Body of pancreas (tissue), 4 donors: ENCODE results near the gene LAMB3.

Experiments
- POLR2A ChIP-seq, 3 donors: fragments of 450-650 bp; IDR thresholded peaks; one replicate each; pipeline ENCODE4 v1.6.1; 2016; ENCODE audit warnings: antibody characterized with exemption in 3 of 3, mild to moderate bottlenecking in 2 of 3
- TF ChIP-seq, protein P1 (sequence below), 7 experiments: fragments of 450-650 bp in 4 of 7; fragments of 200-600 bp in 3 of 7; sonication (generic) in 3 of 7; IDR thresholded peaks; one replicate each; pipeline ENCODE4 v1.5.1; 2016 to 2019; ENCODE audit warnings: antibody characterized with exemption in 7 of 7

- TF ChIP-seq, protein P1, sequence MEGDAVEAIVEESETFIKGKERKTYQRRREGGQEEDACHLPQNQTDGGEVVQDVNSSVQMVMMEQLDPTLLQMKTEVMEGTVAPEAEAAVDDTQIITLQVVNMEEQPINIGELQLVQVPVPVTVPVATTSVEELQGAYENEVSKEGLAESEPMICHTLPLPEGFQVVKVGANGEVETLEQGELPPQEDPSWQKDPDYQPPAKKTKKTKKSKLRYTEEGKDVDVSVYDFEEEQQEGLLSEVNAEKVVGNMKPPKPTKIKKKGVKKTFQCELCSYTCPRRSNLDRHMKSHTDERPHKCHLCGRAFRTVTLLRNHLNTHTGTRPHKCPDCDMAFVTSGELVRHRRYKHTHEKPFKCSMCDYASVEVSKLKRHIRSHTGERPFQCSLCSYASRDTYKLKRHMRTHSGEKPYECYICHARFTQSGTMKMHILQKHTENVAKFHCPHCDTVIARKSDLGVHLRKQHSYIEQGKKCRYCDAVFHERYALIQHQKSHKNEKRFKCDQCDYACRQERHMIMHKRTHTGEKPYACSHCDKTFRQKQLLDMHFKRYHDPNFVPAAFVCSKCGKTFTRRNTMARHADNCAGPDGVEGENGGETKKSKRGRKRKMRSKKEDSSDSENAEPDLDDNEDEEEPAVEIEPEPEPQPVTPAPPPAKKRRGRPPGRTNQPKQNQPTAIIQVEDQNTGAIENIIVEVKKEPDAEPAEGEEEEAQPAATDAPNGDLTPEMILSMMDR (IDR thresholded peaks at IDR 0.05), result no peak
- no peak for TF ChIP-seq POLR2A (IDR thresholded peaks at IDR 0.05)
Observed at GRCh38 chr1:209645574-209646452, 6.4 kb downstream of the LAMB3 start.
